ENCODE measurements around the gene GBX1. TPM values are rescaled to one million over a fixed set of nuclear protein-coding genes. Genes with fewer than 3 reads are reported as not detected.

GBX1 gene
- total and polyA plus RNA-seq, 11 donors, result 0.27 to 0.52 (median 0.34) TPM; not detected in 5

DNA sequence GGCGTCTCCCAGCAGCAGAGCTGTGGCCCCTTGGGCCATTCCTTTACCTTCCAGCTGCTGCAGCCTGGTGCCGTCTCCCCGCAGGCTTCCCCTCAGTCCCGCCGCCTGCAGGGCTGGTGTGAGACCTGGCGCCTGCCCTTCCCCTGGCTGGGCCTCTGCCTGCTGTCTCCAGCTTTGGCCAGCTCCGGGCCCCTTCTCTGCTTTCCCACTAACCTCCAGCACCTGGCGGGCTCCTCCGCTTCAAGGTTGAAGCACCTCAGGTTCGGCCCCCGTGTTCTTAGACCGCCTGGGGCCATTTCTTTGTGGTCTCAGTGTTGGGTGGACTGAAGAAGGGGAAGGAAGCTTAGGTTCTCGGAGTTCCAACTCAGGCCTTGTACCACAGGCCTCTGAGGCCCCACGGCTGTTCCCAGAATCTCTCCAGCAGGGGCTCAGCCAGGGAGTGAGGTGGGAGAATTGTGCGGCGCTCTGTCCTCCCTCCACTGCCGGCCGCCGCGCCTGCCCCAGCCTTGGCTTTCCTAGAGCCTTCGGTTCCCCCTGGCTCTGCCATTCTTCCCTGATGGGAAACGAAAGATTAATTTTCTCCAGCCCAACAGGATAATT is 30.3 kb downstream of the GBX1 start:
- ATAC-seq (peak in 3 of 4 donors; percentile 6 to 58 (median 42)), DNase-seq (peak in 2 of 5 donors; percentile 20 to 69)
- intact Hi-C loops (cut with DNase I), result loop anchor here in 1 of 10 donors (5.0 kb wide), 1 partner anchor 110 kb away; the partner anchor contains the start of gene SMARCD3
- TF ChIP-seq, protein P1, sequence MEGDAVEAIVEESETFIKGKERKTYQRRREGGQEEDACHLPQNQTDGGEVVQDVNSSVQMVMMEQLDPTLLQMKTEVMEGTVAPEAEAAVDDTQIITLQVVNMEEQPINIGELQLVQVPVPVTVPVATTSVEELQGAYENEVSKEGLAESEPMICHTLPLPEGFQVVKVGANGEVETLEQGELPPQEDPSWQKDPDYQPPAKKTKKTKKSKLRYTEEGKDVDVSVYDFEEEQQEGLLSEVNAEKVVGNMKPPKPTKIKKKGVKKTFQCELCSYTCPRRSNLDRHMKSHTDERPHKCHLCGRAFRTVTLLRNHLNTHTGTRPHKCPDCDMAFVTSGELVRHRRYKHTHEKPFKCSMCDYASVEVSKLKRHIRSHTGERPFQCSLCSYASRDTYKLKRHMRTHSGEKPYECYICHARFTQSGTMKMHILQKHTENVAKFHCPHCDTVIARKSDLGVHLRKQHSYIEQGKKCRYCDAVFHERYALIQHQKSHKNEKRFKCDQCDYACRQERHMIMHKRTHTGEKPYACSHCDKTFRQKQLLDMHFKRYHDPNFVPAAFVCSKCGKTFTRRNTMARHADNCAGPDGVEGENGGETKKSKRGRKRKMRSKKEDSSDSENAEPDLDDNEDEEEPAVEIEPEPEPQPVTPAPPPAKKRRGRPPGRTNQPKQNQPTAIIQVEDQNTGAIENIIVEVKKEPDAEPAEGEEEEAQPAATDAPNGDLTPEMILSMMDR (IDR thresholded peaks at IDR 0.05), result no peak
- TF ChIP-seq POLR2A (IDR thresholded peaks at IDR 0.05), result no peak
- Histone ChIP-seq H3K27ac (peak overlapping the region in 7 of 12 donors; percentile 12 to 66 (median 25)), H3K4me1 (peaks cover 0 to 34% (median 8%) of the 10 kb centered on the region in 12 donors), H3K4me3 (no peak overlapping the region), H3K27me3 (no peaks in the 10 kb centered on the region), H3K36me3 (peaks cover 0 to 90% (median 58%) of the 10 kb centered on the region in 9 donors), H3K9me3 (no peaks in the 10 kb centered on the region)
- 69 to 80% (median 76%) methylated on average over 21 to 22 of the region's 22 CpGs for WGBS, 4 donors

DNA sequence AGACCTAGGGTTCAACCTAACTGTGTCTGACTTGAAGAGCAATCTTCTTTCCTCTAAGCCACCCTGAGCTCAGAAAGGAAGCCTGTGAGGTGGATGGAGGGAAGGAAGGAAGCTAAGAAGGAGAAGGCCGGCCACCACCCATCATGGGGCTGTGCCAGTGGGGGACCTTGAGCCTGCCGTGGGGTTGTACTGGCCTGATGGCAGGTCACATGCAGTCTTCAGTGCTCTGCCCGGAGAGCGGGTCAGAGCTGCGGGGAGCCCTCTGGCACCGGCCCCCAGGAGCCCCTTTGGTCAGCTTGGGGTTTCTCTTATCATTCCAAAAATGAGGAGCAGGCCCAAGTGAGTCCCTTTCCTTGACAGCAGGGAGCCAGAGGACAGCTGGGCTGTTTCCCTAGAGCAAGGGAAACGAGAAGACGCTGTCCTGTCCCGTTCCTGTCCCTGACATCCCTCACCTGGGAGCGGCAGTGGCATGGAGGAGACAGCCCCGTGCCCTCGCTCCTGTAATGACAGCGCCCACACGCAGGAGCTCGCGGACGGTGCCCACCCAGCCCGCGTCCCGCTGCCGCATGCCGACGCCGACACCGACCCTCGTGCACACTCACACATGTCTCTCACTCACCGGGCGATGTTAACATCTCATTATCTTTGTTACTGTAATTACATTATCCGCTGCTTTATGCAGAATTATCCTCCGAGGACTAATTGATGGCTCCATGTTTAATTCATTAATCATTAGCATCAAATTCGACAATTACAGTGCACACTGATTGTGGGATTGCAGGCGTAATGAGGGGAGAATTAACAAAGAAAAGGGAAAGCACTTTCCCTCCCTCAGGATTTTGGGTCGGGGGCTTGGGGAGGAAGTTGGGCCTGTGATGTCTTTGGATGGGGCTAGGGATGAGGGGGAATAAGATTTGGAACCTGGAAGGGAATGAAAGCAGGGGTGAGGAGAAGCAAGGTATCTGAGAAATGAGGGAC is 31.3 kb downstream of the GBX1 start:
- no peaks in the 10 kb centered on the region for H3K27me3 ChIP-seq
- 91 to 94% (median 93%) methylated on average over 32 to 33 of the region's 33 CpGs for WGBS, 4 donors
- ATAC-seq, result no peak
- peaks cover 0 to 88% (median 62%) of the 10 kb centered on the region in 9 donors for H3K36me3 ChIP-seq
- no peaks in the 10 kb centered on the region for H3K9me3 ChIP-seq
- peaks cover 0 to 34% (median 8%) of the 10 kb centered on the region in 12 donors for H3K4me1 ChIP-seq
- TF ChIP-seq, protein P1 (IDR thresholded peaks at IDR 0.05), result no peak
- no peak for TF ChIP-seq POLR2A (IDR thresholded peaks at IDR 0.05)
- peak in 1 of 5 donors; percentile 37 for DNase-seq
- H3K27ac ChIP-seq, result no peak overlapping the region
- no peak overlapping the region for H3K4me3 ChIP-seq
- intact Hi-C loops (cut with DNase I), result loop anchor here in 1 of 10 donors (5.0 kb wide), 1 partner anchor 111 kb away; the partner anchor contains the start of gene SMARCD3

DNA sequence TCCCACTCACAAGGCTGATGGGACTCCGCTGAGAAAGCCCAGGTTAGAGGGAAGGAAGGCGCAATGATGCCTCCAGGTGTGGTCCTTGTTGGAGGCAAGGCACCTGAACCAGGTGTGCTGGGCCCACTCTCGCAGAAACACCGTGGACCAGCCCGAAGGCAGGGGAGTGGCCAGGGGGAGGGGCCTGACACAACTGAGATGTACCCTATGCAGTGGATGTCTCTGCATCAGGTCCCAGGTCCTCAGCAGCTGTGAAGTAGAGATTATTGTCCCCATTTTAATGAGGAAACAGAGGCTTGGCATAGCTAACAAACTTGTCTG is 32.0 kb downstream of the GBX1 start:
- no peak for ATAC-seq
- intact Hi-C loops (cut with DNase I), result loop anchor here in 1 of 10 donors (5.0 kb wide), 1 partner anchor 112 kb away; the partner anchor contains the start of gene SMARCD3
- Histone ChIP-seq H3K4me1 (peaks cover 0 to 34% (median 8%) of the 10 kb centered on the region in 12 donors), H3K36me3 (peaks cover 0 to 90% (median 63%) of the 10 kb centered on the region in 9 donors), H3K27ac (no peak overlapping the region), H3K9me3 (no peaks in the 10 kb centered on the region), H3K4me3 (no peak overlapping the region), H3K27me3 (no peaks in the 10 kb centered on the region)
- WGBS, 4 donors, result 86 to 96% (median 94%) methylated on average over 2 to 5 of the region's 5 CpGs
- DNase-seq, result no peak
- TF ChIP-seq, protein P1 (IDR thresholded peaks at IDR 0.05), result no peak
- TF ChIP-seq POLR2A (IDR thresholded peaks at IDR 0.05), result no peak

Data from heart left ventricle (tissue), 16 donors.